ENCODE results near the gene ATR. TPM values are rescaled to one million over a fixed set of nuclear protein-coding genes. Genes with fewer than 3 reads are reported as not detected.

The ATR gene
- total RNA-seq, 4 donors from 2014 or later: 13.1 to 26.8 (median 20.4) TPM

GRCh38 chr3:142622405-142622804 lies 43.9 kb upstream of the ATR start:
- H3K9me3 ChIP-seq: no peaks in the 10 kb centered on the region
- ATAC-seq: no peak
- no peaks in the 10 kb centered on the region for H3K27me3 ChIP-seq
- H3K36me3 ChIP-seq: no peaks in the 10 kb centered on the region
- no peak overlapping the region for H3K27ac ChIP-seq
- WGBS, 2 donors (ENCODE audit: low coverage in 1 of 2): 77 to 90% methylated on average over 2 of the region's 2 CpGs
- H3K4me3 ChIP-seq: no peak overlapping the region
- TF ChIP-seq POLR2A (IDR thresholded peaks at IDR 0.05): no peak
- TF ChIP-seq POLR2AphosphoS5 (IDR thresholded peaks at IDR 0.05): no peak
- TF ChIP-seq CTCF (IDR thresholded peaks at IDR 0.05): no peak
- TF ChIP-seq EP300 (IDR thresholded peaks at IDR 0.05): no peak
- H3K4me1 ChIP-seq: no peaks in the 10 kb centered on the region

GRCh38 chr3:142618917-142619461 lies 40.5 kb upstream of the ATR start:
- Histone ChIP-seq H3K4me3 (no peak overlapping the region), H3K27ac (no peak overlapping the region), H3K4me1 (no peaks in the 10 kb centered on the region), H3K9me3 (no peaks in the 10 kb centered on the region), H3K36me3 (no peaks in the 10 kb centered on the region), H3K27me3 (no peaks in the 10 kb centered on the region)
- no peak for ATAC-seq
- WGBS, 2 donors (ENCODE audit: low coverage in 1 of 2): 89 to 93% methylated on average over 3 of the region's 3 CpGs
- TF ChIP-seq POLR2AphosphoS5 (IDR thresholded peaks at IDR 0.05): no peak
- no peak for TF ChIP-seq CTCF (IDR thresholded peaks at IDR 0.05)
- TF ChIP-seq POLR2A (IDR thresholded peaks at IDR 0.05): no peak
- no peak for TF ChIP-seq EP300 (IDR thresholded peaks at IDR 0.05)

GRCh38 chr3:142615171-142615570 lies 36.6 kb upstream of the ATR start:
- H3K27ac ChIP-seq: no peak overlapping the region
- 80 to 82% methylated on average over 1 to 2 of the region's 2 CpGs for WGBS, 2 donors (ENCODE audit: low coverage in 1 of 2)
- no peaks in the 10 kb centered on the region for H3K36me3 ChIP-seq
- no peak for TF ChIP-seq EP300 (IDR thresholded peaks at IDR 0.05)
- TF ChIP-seq POLR2AphosphoS5 (IDR thresholded peaks at IDR 0.05): no peak
- no peak for TF ChIP-seq POLR2A (IDR thresholded peaks at IDR 0.05)
- no peak for TF ChIP-seq CTCF (IDR thresholded peaks at IDR 0.05)
- H3K4me1 ChIP-seq: no peaks in the 10 kb centered on the region
- H3K27me3 ChIP-seq: no peaks in the 10 kb centered on the region
- H3K9me3 ChIP-seq: no peaks in the 10 kb centered on the region
- no peak for ATAC-seq
- no peak overlapping the region for H3K4me3 ChIP-seq

GRCh38 chr3:142614059-142614626 lies 35.6 kb upstream of the ATR start:
- Histone ChIP-seq H3K9me3 (no peaks in the 10 kb centered on the region), H3K4me1 (no peaks in the 10 kb centered on the region), H3K4me3 (no peak overlapping the region), H3K27me3 (no peaks in the 10 kb centered on the region), H3K36me3 (no peaks in the 10 kb centered on the region), H3K27ac (no peak overlapping the region)
- TF ChIP-seq CTCF (IDR thresholded peaks at IDR 0.05): no peak
- TF ChIP-seq POLR2AphosphoS5 (IDR thresholded peaks at IDR 0.05): no peak
- no peak for TF ChIP-seq POLR2A (IDR thresholded peaks at IDR 0.05)
- TF ChIP-seq EP300 (IDR thresholded peaks at IDR 0.05): no peak
- WGBS, 2 donors (ENCODE audit: low coverage in 1 of 2): 72 to 83% methylated on average over 1 to 2 of the region's 2 CpGs
- ATAC-seq: no peak

GRCh38 chr3:142613491-142613890 lies 35.0 kb upstream of the ATR start:
- 67 to 75% methylated on average over 1 of the region's 1 CpG for WGBS, 2 donors (ENCODE audit: low coverage in 1 of 2)
- no peak overlapping the region for H3K27ac ChIP-seq
- no peaks in the 10 kb centered on the region for H3K36me3 ChIP-seq
- no peak for TF ChIP-seq POLR2AphosphoS5 (IDR thresholded peaks at IDR 0.05)
- TF ChIP-seq EP300 (IDR thresholded peaks at IDR 0.05): no peak
- no peak for TF ChIP-seq CTCF (IDR thresholded peaks at IDR 0.05)
- TF ChIP-seq POLR2A (IDR thresholded peaks at IDR 0.05): no peak
- ATAC-seq: no peak
- H3K9me3 ChIP-seq: no peaks in the 10 kb centered on the region
- no peaks in the 10 kb centered on the region for H3K27me3 ChIP-seq
- no peak overlapping the region for H3K4me3 ChIP-seq
- H3K4me1 ChIP-seq: no peaks in the 10 kb centered on the region
